Activated T-helper 2 cell treated with anti-CD3 and anti-CD28 coated beads, Interferon-gamma antibody, Interleukin-2, Interleukin-4, amounts not matched to agents 10 μg/mL and 5 μg/mL and 100 μg/mL, durations not matched to agents 14 hours and 24 hours and 36 hours (primary cell): ENCODE data around the gene NAPSA. TPM values are rescaled to one million over a fixed set of nuclear protein-coding genes. Genes with fewer than 3 reads are reported as not detected.

Experiments used
- DNase-seq: peaks from one replicate; pipeline ENCODE4 v3.0.0; 2021; ENCODE audit warnings: low spot score
- H3K27ac Mint-ChIP-seq: one replicate; pipeline ENCODE4 v1.8.0; 2021; ENCODE audit warnings: mixed read lengths
- H3K27me3 Mint-ChIP-seq: one replicate; pipeline ENCODE4 v1.8.0; 2021; ENCODE audit warnings: low read depth, mixed read lengths
- H3K36me3 Mint-ChIP-seq: one replicate; pipeline ENCODE4 v1.8.0; 2021; ENCODE audit warnings: low read depth, mixed read lengths
- H3K4me1 Mint-ChIP-seq: one replicate; pipeline ENCODE4 v1.8.0; 2021; ENCODE audit warnings: low read depth, mixed read lengths
- H3K4me3 Mint-ChIP-seq: one replicate; pipeline ENCODE4 v1.8.0; 2021; ENCODE audit warnings: low read depth, mild to moderate bottlenecking, moderate library complexity, mixed read lengths
- H3K9me3 Mint-ChIP-seq: one replicate; pipeline ENCODE4 v1.8.0; 2021; ENCODE audit warnings: mixed read lengths
- intact Hi-C: fragments of 100-400 bp; cut with micrococcal nuclease; formaldehyde crosslinking; loops from one replicate; pipeline ENCODE4 v1.15.1; 2023
- total RNA-seq: library from RNA; stranded (reverse); gene quantifications from 2 replicates; pipeline ENCODE4 v1.2.3, GENCODE V29; 2022

The NAPSA gene
- total RNA-seq, 1 donor from 2014 or later: 5.5 TPM

DNA sequence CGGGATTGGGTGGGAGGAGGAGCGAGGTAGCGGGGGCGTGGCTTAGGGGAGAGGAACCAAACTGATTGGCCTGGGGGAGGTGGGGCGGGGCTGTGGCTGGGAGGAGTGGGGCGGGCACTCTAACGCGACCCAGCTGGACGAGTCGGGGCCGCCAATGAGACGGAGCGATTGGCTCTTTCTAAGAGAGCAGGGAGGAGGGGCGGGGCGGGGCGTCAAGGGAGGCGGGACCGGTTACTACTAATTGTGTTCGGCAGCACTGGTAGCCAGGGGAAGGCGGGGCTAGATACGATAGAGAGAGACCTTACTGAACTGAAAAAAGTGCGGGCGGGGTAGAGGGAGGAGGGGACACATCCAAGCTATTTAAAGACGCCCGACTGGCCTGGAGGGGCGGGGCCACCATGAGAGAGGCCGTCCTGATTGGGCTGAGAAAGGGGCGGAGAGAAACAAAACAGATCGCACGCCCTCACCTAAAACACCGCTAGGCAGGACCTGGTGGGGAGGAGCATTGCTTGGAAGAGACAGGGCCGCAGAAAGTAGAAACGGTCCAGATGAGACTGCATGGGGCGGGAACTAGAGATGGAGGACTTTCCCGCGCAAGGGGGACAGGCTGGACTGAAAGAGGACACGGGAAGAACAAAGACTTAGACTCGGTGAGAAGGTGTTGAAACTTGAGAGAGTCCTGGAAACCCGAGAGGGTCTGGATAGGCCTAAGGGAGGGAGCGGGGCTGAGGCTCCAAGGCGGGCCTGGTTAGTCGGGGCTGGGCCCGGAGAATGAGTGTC is 36.1 kb downstream of the NAPSA start, which contains the start of gene KCNC3:
TSS of gene KCNC3 (minus strand) at position 232 of the 780 bp plus-strand sequence. CDS start 295 bp downstream, outside the sequence.
- Mint-ChIP-seq H3K27me3 (peaks cover 15% of the 10 kb centered on the region), H3K9me3 (no peaks in the 10 kb centered on the region), H3K36me3 (peaks cover 19% of the 10 kb centered on the region), H3K4me3 (peak within 1 kb of the TSS; percentile 91), H3K27ac (peak within 1 kb of the TSS; percentile 95), H3K4me1 (peaks cover 59% of the 10 kb centered on the region)
- intact Hi-C loops: loop anchor here (2.0 kb wide), 1 partner anchor 401 kb away; the partner anchor contains the start of genes ATF5 and NUP62
- peak; percentile 97 for DNase-seq

DNA sequence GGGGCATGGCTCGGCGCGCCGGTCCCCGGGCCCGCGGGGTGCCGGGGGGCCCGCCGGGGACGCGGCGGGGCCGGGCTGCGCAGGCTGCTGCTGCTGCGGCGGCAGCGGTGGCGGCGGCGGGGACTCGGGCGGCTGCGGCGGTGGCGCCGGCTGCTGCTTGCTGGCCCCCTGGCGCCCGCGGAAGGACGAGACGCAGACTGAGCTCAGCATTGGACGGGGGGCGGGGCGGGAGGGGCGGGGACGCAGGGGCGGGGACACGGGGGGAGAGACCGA is 36.6 kb downstream of the NAPSA start:
- intact Hi-C loops: loop anchor here (2.0 kb wide), 1 partner anchor 400 kb away; the partner anchor contains the start of genes ATF5 and NUP62
- DNase-seq: no peak
- peaks cover 19% of the 10 kb centered on the region for H3K36me3 Mint-ChIP-seq
- peaks cover 15% of the 10 kb centered on the region for H3K27me3 Mint-ChIP-seq
- peak overlapping the region; percentile 91 for H3K4me3 Mint-ChIP-seq
- H3K27ac Mint-ChIP-seq: no peak overlapping the region
- H3K4me1 Mint-ChIP-seq: peaks cover 55% of the 10 kb centered on the region
- no peaks in the 10 kb centered on the region for H3K9me3 Mint-ChIP-seq

DNA sequence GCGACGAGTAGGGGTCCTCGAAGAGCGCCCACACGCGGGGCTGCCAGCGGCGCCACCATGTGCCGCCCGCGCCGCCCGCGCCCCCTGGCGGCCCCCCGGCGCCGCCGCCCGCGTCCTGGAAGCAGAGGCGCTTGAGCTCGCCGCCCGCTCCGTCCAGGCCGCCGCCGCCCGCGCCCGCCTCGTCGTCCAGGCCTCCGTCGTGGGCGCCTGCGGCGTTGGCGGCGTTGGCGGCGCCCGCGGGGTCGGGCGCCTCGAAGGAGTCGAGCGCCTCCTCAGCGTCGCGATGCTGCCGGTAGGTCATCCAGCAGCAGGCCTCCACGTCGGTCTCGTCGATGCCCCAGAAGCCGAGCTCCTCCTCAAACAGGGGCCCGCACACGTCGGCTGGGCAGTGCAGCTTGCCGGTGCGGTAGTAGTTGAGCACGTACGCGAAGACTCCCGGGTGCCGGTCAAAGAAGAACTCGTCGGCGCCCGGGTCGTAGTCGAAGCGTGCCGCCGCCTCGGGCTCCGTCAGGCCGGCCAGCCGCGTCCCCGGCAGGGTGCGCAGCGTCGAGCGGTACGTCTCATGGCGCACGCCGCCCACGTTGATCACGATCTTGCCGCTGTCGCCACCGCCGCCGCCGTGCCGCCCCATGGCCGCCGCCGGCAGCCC is 37.1 kb downstream of the NAPSA start:
- H3K4me1 Mint-ChIP-seq: peaks cover 52% of the 10 kb centered on the region
- H3K36me3 Mint-ChIP-seq: peaks cover 19% of the 10 kb centered on the region
- H3K4me3 Mint-ChIP-seq: peak overlapping the region; percentile 26
- no peaks in the 10 kb centered on the region for H3K9me3 Mint-ChIP-seq
- no peak overlapping the region for H3K27ac Mint-ChIP-seq
- intact Hi-C loops: loop anchor here (2.0 kb wide), 1 partner anchor 400 kb away; the partner anchor contains the start of genes ATF5 and NUP62
- H3K27me3 Mint-ChIP-seq: peaks cover 15% of the 10 kb centered on the region
- DNase-seq: no peak

DNA sequence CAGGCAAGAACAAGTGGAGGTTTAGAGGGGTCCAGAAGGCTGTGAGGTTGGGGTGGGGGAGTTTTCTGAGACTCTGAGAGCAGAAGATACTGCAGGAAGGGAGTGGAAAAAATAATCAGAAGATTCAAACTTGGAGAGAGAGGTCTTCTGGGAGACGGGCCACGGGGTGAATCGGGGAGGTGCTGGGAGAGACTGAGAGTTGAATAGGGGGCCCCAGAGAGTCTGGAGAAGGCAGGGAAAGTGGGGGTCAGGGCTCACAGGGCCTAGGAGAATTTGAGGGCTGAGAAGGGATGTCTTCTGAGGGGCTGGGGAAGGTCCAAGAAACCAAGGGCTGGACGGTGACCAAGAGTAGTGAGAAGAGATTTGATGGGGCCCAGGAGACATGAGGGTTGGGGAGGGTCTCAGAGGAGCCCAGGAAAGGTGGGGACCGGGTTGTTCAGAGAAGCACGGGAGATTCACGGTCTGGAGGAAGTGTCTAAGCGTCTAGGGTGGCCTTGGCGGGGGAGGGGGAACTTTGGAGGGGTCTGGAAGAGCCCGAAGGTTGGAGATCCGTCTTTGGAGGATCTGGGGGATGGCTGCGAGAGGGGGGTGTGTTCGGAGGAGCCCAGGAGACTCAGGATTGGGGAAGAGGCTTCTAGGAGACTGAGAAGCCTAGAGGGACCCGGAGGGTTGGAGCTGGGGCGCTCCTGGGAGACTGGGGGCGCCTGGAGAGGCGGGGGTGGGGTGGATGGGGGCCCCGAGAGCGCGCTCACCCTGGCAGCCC is 37.8 kb downstream of the NAPSA start:
- H3K4me1 Mint-ChIP-seq: peaks cover 49% of the 10 kb centered on the region
- peak overlapping the region; percentile 68 for H3K4me3 Mint-ChIP-seq
- DNase-seq: no peak
- no peaks in the 10 kb centered on the region for H3K9me3 Mint-ChIP-seq
- peaks cover 19% of the 10 kb centered on the region for H3K36me3 Mint-ChIP-seq
- peaks cover 15% of the 10 kb centered on the region for H3K27me3 Mint-ChIP-seq
- intact Hi-C loops: loop anchor here (2.0 kb wide), 1 partner anchor 399 kb away; the partner anchor contains the start of genes ATF5 and NUP62
- peak overlapping the region; percentile 23 for H3K27ac Mint-ChIP-seq

DNA sequence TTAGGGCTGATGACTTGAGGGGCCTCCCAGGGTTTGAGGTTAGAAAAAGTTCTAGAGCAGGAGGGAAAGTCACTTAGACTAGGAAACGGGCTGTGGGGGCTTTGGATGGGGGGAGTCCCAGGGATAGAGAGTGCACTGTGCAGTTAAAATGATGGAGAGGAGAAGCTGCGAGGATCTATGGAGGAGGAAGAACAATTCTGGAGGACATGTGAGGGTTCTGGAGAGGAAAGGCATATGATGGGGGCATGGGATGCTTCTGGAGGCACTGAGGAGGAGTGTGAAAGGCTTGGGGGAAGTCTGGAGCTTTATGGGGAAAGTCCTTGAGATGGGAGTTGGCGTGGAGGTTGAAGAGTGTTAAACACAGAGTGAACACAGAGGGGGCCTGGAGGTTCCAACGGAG is 38.4 kb downstream of the NAPSA start:
- Mint-ChIP-seq H3K27me3 (peaks cover 15% of the 10 kb centered on the region), H3K9me3 (no peaks in the 10 kb centered on the region), H3K27ac (no peak overlapping the region)

DNA sequence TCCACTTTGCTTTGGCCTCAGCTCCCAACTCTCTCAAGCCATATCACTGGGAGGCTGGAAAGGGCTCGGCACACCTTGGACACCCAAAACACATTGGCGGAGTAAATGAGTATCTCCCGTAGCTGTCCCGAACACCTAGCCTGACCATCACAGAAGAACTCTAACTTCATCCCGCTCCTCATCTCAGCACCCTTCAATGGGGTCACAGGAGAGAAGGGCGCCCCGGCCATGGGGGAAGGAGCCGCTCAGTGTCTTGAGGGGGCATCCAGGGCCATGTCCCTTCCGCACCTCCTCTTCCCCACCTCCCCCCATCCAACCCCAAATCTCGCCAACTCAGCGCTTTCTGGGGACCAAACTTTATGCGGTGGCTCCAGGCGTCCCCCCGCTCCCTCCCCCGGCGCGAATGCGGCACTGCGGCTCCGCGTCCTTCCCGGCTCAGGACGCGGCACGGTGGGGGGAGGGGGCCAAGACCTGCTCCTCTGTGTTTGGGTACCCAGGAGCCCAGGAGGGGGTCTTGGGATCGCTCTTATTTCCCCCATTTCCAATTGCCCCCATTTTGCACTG is 39.3 kb downstream of the NAPSA start:
- Mint-ChIP-seq H3K4me1 (peaks cover 37% of the 10 kb centered on the region), H3K36me3 (peaks cover 22% of the 10 kb centered on the region), H3K27ac (no peak overlapping the region), H3K4me3 (peak overlapping the region; percentile 68), H3K9me3 (no peaks in the 10 kb centered on the region), H3K27me3 (peaks cover 15% of the 10 kb centered on the region)
- intact Hi-C loops: no loop called here
- DNase-seq: no peak

More for the DNA sequence above, 38.4 kb downstream of the NAPSA start:
- intact Hi-C loops: no loop called here
- Mint-ChIP-seq H3K36me3 (peaks cover 22% of the 10 kb centered on the region), H3K4me1 (peaks cover 44% of the 10 kb centered on the region), H3K4me3 (peak overlapping the region; percentile 68)
- DNase-seq: no peak

DNA sequence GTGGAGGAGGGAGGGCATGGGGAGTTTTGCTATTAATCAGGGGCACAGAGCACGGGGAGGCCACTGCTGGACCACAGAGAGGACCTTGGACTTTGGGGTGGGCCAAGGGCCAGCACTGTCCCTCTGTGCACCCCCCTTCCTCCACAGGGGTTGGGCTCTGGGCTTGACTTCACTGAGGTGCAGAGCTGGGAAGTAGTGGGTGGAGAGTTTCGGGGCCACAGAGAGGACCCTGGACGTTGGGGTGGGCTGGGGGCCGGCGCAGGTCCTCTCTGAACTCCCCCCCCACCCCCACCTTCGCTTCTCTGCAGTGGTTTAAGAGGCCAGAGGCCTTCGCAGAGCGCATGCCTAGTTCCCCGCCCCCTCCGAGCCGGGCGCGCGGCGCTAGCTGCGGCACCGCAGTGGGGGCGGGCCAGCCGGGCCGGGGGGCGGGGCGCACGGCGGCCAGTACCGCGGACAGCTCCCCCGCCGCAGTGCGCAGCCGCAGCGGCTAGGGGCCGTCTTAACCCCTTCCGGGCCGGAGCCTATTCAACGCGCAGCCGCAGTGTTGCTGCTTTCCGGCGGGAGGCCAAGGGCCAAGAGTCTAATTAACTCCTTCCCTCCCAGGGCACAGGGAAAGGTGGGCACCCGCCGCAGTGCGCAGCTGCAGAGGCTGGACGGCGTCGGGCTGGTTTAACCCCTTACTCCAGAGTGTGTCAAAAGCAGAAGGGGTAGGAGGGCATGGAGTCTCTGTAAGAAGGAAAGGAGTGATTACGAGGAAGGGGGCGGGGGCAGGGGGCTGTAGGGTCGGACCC is 39.9 kb downstream of the NAPSA start:
- Mint-ChIP-seq H3K27ac (no peak overlapping the region), H3K27me3 (peaks cover 15% of the 10 kb centered on the region), H3K9me3 (no peaks in the 10 kb centered on the region), H3K4me3 (peak overlapping the region; percentile 71), H3K4me1 (peaks cover 35% of the 10 kb centered on the region), H3K36me3 (peaks cover 22% of the 10 kb centered on the region)
- intact Hi-C loops: no loop called here
- peak; percentile 83 for DNase-seq

DNA sequence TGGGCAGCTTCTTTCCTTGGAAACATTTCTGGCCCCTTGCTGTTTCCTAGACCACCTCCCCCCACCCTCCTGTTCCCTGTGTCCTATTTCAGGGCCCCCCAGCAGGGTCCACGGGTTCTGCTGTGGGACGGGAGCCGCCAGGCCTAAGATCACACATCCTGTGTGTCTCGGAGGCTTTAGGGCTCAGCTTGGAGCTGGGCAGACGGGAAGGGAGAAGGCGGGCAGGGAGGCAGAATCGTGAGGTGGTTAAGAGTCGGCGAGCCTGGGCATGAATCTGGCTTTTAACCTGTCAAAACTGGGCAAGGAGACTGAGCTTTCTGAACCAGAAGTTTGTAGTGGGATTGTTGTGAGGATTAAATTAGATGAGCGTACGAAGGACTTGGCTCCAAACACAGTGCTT is 41.1 kb downstream of the NAPSA start:
- no peak for DNase-seq
- no peaks in the 10 kb centered on the region for H3K9me3 Mint-ChIP-seq
- no peak overlapping the region for H3K4me3 Mint-ChIP-seq
- H3K4me1 Mint-ChIP-seq: peaks cover 26% of the 10 kb centered on the region
- intact Hi-C loops: no loop called here
- no peak overlapping the region for H3K27ac Mint-ChIP-seq
- peaks cover 18% of the 10 kb centered on the region for H3K36me3 Mint-ChIP-seq
- H3K27me3 Mint-ChIP-seq: peaks cover 15% of the 10 kb centered on the region

DNA sequence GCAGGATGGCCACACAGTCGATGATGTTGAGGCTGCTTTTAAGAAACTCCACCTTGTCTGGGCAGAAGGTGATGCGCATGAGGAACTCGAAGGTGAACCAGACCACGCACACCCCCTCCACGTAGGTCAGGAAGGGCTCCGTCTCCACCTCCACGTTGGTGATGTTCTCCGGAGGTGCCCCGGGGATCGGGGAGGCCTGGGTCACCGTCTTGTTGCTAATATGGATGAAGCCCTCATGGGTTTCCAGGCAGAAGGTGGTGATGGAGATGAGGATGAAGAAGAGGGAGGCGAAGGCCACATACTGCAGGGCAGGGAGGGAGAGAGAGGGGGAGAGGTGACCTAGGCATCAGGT is 41.7 kb downstream of the NAPSA start:
- H3K27ac Mint-ChIP-seq: no peak overlapping the region
- H3K4me1 Mint-ChIP-seq: peaks cover 25% of the 10 kb centered on the region
- peaks cover 15% of the 10 kb centered on the region for H3K27me3 Mint-ChIP-seq
- no peak overlapping the region for H3K4me3 Mint-ChIP-seq
- DNase-seq: no peak
- intact Hi-C loops: no loop called here
- peaks cover 18% of the 10 kb centered on the region for H3K36me3 Mint-ChIP-seq
- H3K9me3 Mint-ChIP-seq: no peaks in the 10 kb centered on the region

DNA sequence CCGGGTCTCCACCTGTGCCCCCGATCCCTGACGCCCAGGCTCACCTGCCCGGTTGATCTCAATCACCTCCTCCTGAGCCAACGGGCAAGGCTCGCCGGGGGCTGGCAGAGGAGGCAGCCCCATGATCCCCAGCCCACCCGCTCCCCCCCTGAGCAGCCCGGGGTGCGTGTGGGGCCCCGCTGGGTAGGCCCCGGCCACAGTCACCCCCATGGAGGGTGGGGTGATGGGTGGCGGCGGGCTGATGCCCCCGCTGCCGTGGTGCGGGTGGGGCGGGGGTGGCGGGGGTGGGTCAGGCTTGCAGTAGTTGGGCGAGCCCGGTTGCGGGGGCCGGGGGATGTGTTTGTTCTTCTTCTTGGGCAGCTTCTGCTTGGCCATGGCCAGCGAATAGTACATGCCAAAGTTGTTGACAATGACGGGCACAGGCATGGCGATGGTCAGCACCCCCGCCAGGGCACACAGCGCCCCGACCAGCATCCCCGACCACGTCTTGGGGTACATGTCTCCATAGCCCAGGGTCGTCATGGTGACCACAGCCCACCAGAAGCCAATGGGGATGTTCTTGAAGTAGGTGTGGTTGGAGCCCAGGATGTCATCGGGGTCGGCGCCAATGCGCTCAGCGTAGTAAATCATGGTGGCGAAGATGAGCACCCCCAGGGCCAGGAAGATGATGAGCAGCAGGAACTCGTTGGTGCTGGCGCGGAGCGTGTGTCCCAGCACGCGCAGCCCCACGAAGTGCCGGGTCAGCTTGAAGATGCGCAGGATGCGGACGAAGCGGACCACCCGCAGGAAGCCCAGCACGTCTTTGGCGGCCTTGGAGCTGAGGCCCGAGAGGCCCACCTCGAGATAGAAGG is 42.3 kb downstream of the NAPSA start:
- no peaks in the 10 kb centered on the region for H3K9me3 Mint-ChIP-seq
- no peak for DNase-seq
- no peak overlapping the region for H3K27ac Mint-ChIP-seq
- H3K36me3 Mint-ChIP-seq: peaks cover 18% of the 10 kb centered on the region
- H3K4me1 Mint-ChIP-seq: peaks cover 25% of the 10 kb centered on the region
- no peak overlapping the region for H3K4me3 Mint-ChIP-seq
- H3K27me3 Mint-ChIP-seq: peaks cover 15% of the 10 kb centered on the region
- intact Hi-C loops: no loop called here

DNA sequence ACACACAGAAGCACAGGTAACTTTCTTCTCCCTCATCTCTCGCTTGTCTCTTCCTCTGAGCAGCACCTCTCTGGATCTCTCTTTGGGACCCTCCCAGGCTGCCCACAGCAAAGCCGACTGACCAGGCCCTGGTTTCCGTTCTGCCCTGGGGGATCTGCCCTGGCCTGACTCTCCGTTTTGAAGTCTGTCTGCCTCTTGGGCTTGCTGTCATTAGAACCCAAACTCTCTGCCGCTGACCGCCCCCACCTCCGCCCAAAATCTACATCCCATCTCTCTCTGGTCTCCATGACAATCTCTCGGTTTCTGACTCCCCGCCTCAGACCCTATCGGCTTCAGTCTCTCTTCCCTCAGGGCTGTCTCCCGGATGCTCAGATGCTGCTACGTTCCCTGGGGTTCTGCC is 43.2 kb downstream of the NAPSA start:
- peaks cover 8% of the 10 kb centered on the region for H3K27me3 Mint-ChIP-seq
- peaks cover 11% of the 10 kb centered on the region for H3K36me3 Mint-ChIP-seq
- no peaks in the 10 kb centered on the region for H3K9me3 Mint-ChIP-seq
- H3K4me1 Mint-ChIP-seq: peaks cover 19% of the 10 kb centered on the region
- H3K4me3 Mint-ChIP-seq: no peak overlapping the region
- DNase-seq: no peak
- intact Hi-C loops: no loop called here
- no peak overlapping the region for H3K27ac Mint-ChIP-seq
